Panc1 (cell line): Measurements from ENCODE around the gene CD300LG.

ENCODE experiments used
- CTCF ChIP-seq: fragments of 450-650 bp; IDR thresholded peaks from 2 replicates; pipeline ENCODE4 v1.5.1; 2017; ENCODE audit warnings: mild to moderate bottlenecking
- POLR2AphosphoS5 ChIP-seq: IDR thresholded peaks from 2 replicates; pipeline ENCODE4 v1.6.1; 2012; ENCODE audit warnings: mild to moderate bottlenecking, low read depth, low read length, moderate library complexity
- SIN3A ChIP-seq: IDR thresholded peaks from 2 replicates; pipeline ENCODE4 v1.6.1; 2012; ENCODE audit warnings: low read depth, mild to moderate bottlenecking, low read length, moderate library complexity, borderline replicate concordance; ENCODE audit not compliant: insufficient read depth

GRCh38 chr17:43832976-43833829, 13.8 kb upstream of the CD300LG start, which contains the start of gene MPP3:
- peak; percentile 49; the same call in 1 of the 2 replicates for TF ChIP-seq SIN3A
- TF ChIP-seq CTCF = no peak
- TF ChIP-seq POLR2AphosphoS5 = no peak
